Measurements from ENCODE around the gene METTL27. TPM values are rescaled to one million over a fixed set of nuclear protein-coding genes. Genes with fewer than 3 reads are reported as not detected.
"Not testable (repeated sequence)": the region's sequence is repeated elsewhere in the genome, so short reads cannot be mapped to it uniquely, and the experiment has no call there.

METTL27 gene
- total RNA-seq, 6 experiments from 2014 or later: 3.9 to 7.2 (median 6.0) TPM

DNA sequence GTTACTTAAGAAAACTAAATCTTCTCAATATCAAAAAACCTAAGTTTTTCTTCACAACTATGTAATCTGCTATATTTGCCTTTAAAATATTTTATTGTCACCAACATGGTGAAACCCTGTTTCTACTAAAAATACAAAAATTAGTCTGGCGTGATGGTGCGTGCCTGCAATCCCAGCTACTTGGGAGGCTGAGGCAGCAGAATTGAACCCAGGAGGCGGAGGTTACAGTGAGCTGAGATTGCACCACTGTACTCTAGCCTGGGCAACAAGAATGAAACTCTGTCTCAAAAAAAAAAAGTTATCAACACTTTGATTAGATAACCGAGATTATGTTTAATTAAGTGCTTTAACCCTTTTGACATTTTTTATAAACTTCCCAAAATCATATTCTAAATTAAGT lies 39.9 kb downstream of the METTL27 start:
- Mint-ChIP-seq H3K4me1 (ENCODE audit: low read depth) (peaks cover 7% of the 10 kb centered on the region; the same call in 1 of the 2 replicates), H3K4me3 (no peak overlapping the region), H3K36me3 (ENCODE audit: low read depth) (no peaks in the 10 kb centered on the region), H3K27ac (no peak overlapping the region), H3K27me3 (ENCODE audit: insufficient read depth) (peaks cover 4% of the 10 kb centered on the region; the same call in 1 of the 2 replicates), H3K9me3 (no peaks in the 10 kb centered on the region)
- TF ChIP-seq, protein P1, sequence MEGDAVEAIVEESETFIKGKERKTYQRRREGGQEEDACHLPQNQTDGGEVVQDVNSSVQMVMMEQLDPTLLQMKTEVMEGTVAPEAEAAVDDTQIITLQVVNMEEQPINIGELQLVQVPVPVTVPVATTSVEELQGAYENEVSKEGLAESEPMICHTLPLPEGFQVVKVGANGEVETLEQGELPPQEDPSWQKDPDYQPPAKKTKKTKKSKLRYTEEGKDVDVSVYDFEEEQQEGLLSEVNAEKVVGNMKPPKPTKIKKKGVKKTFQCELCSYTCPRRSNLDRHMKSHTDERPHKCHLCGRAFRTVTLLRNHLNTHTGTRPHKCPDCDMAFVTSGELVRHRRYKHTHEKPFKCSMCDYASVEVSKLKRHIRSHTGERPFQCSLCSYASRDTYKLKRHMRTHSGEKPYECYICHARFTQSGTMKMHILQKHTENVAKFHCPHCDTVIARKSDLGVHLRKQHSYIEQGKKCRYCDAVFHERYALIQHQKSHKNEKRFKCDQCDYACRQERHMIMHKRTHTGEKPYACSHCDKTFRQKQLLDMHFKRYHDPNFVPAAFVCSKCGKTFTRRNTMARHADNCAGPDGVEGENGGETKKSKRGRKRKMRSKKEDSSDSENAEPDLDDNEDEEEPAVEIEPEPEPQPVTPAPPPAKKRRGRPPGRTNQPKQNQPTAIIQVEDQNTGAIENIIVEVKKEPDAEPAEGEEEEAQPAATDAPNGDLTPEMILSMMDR (IDR thresholded peaks at IDR 0.05): no peak
- DNase-seq: no peak

DNA sequence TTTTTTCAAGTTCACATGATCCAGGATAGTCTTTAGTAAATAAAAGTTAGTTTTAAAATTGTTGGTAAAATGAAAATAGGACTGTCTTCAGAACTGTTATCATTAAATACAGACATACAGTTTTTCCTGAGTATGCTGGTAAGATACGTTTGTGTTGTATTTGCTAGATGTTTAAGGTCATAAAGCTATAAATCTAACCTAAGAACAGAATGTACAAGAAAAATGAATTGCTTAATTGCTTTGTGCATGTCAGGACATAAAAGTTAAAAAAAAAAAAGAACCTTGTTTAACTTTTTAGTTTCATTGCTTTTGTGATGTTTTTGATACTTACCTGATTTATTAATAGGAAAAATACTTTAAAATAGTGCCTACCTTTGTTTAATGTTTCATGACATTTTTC lies 40.7 kb downstream of the METTL27 start:
- Mint-ChIP-seq H3K36me3 (ENCODE audit: low read depth) (no peaks in the 10 kb centered on the region), H3K9me3 (no peaks in the 10 kb centered on the region), H3K27ac (no peak overlapping the region), H3K27me3 (ENCODE audit: insufficient read depth) (peaks cover 4% of the 10 kb centered on the region; the same call in 1 of the 2 replicates), H3K4me1 (ENCODE audit: low read depth) (peaks cover 7% of the 10 kb centered on the region; the same call in 1 of the 2 replicates), H3K4me3 (no peak overlapping the region)
- no peak for DNase-seq
- TF ChIP-seq, protein P1 (IDR thresholded peaks at IDR 0.05): no peak

DNA sequence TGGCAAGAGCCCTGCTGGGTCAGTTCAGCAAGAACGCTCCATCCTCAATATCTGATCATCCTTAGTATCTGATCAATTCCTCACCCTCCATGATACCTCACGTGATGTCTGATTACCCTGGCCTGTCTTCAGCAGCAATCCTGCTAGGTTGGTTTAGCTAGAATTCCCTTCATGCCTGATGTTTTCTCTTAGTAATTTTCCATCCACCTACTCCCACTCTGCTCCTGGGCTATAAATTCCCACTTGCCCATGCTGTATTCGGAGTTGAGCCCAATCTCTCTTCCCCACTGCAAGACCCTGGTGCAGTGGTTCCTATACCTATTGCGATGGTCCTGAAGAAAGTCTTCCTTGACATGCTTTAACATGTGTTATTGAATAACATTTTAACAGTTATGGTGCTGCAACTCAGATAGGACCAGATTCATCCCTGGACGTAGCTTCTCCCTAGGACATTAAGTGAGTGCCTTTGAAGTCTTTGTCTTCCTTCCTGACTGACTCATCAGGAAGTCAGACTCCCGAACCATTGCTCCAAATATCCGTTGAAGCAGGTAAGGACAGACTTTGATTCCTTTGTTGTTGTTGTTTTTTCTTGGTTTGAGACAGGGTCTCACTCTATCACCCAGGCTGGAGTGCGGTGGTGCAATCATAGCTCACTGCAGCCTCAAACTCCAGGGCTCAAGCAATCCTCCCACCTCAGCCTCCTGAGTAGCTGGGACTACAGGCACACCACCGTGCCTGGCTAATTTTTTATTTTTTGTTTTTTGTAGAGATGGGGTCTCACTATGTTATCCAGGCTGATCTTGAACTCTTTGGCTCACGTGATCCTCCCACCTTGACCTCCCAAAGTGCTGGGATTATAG lies 42.8 kb downstream of the METTL27 start:
- TF ChIP-seq, protein P1 (IDR thresholded peaks at IDR 0.05): no peak
- H3K4me1 Mint-ChIP-seq (ENCODE audit: low read depth): peaks cover 7% of the 10 kb centered on the region; the same call in 1 of the 2 replicates
- no peaks in the 10 kb centered on the region for H3K36me3 Mint-ChIP-seq (ENCODE audit: low read depth)
- H3K4me3 Mint-ChIP-seq: no peak overlapping the region
- no peak for DNase-seq
- H3K27ac Mint-ChIP-seq: no peak overlapping the region
- H3K27me3 Mint-ChIP-seq (ENCODE audit: insufficient read depth): peaks cover 4% of the 10 kb centered on the region; the same call in 1 of the 2 replicates
- H3K9me3 Mint-ChIP-seq: no peaks in the 10 kb centered on the region

DNA sequence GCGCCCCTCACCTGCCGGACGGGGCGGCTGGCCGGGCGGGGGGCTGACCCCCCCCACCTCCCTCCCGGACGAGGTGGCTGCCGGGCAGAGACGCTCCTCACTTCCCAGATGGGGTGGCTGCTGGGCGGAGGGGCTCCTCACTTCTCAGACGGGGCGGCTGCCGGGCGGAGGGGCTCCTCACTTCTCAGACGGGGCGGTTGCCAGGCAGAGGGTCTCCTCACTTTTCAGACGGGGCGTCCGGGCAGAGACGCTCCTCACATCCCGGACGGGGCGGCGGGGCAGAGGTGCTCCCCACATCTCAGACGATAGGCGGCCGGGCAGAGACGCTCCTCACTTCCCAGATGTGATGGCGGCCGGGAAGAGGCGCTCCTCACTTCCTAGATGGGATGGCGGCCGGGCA lies 45.1 kb downstream of the METTL27 start:
- H3K36me3 Mint-ChIP-seq (ENCODE audit: low read depth); H3K9me3 Mint-ChIP-seq; H3K4me3 Mint-ChIP-seq; H3K4me1 Mint-ChIP-seq (ENCODE audit: low read depth); DNase-seq; H3K27ac Mint-ChIP-seq: not testable (repeated sequence)
- peaks cover 14% of the 10 kb centered on the region for H3K27me3 Mint-ChIP-seq (ENCODE audit: insufficient read depth)

DNA sequence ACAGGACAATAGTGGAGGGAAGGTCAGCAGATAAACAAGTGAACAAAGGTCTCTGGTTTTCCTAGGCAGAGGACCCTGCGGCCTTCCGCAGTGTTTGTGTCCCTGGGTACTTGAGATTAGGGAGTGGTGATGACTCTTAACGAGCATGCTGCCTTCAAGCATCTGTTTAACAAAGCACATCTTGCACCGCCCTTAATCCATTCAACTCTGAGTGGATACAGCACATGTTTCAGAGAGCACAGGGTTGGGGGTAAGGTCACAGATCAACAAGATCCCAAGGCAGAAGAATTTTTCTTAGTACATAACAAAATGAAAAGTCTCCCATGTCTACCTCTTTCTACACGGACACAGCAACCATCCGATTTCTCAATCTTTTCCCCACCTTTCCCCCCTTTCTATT lies 45.7 kb downstream of the METTL27 start:
- peaks cover 18% of the 10 kb centered on the region for H3K27me3 Mint-ChIP-seq (ENCODE audit: insufficient read depth)
- H3K9me3 Mint-ChIP-seq; H3K36me3 Mint-ChIP-seq (ENCODE audit: low read depth); H3K27ac Mint-ChIP-seq; DNase-seq; H3K4me1 Mint-ChIP-seq (ENCODE audit: low read depth); H3K4me3 Mint-ChIP-seq: not testable (repeated sequence)

DNA sequence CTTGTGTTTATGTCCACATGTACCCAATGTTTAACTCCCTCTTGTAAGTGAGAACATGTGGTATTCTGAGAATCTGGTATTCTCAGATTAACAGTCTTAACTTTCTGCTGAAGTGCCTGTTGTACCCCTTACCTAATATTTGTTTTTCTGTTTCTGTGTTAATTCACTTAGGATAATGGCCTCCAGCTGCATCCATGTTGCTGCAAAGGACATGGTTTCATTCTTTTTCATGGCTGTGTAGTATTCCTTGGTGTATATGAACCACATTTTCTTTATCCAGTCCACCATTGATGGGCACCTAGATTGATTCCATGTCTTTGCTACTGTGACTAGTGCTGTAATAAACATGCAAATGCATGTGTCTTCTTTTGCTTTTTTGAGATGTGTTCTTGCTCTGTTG lies 47.1 kb downstream of the METTL27 start:
- not testable (repeated sequence) for DNase-seq; H3K4me1 Mint-ChIP-seq (ENCODE audit: low read depth); H3K4me3 Mint-ChIP-seq; H3K36me3 Mint-ChIP-seq (ENCODE audit: low read depth); H3K9me3 Mint-ChIP-seq; H3K27ac Mint-ChIP-seq
- peaks cover 14% of the 10 kb centered on the region for H3K27me3 Mint-ChIP-seq (ENCODE audit: insufficient read depth)

DNA sequence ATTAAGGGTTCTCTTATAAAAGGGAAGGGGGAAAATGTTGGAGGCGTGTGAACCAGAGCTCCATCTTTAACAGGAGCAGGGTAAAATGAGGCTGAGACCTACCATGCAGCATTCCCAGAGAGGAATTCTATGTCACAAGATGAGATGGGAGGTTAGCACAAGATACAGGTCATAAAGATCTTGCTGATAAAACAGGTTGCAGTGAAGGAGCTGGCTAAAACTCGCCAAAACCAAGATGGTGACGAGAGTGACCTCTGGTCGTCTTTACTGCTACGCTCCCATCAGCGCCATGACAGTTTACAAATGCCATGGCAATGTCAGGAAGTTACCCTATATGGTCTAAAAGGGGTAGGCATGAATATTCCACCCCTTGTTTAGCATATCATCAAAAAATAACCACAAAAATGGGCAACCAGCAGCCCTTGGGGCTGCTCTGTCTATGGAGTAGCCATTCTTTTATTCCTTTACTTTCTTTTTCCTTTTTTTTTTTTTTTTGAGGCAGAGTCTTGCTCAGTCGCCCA lies 51.1 kb downstream of the METTL27 start:
- not testable (repeated sequence) for H3K4me1 Mint-ChIP-seq (ENCODE audit: low read depth); H3K4me3 Mint-ChIP-seq; H3K27ac Mint-ChIP-seq

More for the DNA sequence above, 51.1 kb downstream of the METTL27 start:
- not testable (repeated sequence) for H3K9me3 Mint-ChIP-seq; DNase-seq; H3K36me3 Mint-ChIP-seq (ENCODE audit: low read depth)
- H3K27me3 Mint-ChIP-seq (ENCODE audit: insufficient read depth): peaks cover 14% of the 10 kb centered on the region

Measured in HFFc6 (cell line).